CD14-positive monocyte (primary cell): ENCODE measurements around the gene KCTD21. TPM values are rescaled to one million over a fixed set of nuclear protein-coding genes. Genes with fewer than 3 reads are reported as not detected.

Source experiments
- DNase-seq, 3 donors: peaks; one replicate each; pipeline ENCODE4 v3.0.0-alpha.2; 2011 to 2022
- H2AFZ ChIP-seq: 2 replicates; pipeline ENCODE4 v1.6.0; 2012; ENCODE audit warnings: mild to moderate bottlenecking, low read depth, low read length, inconsistent platforms; ENCODE audit not compliant: insufficient read depth, poor library complexity, severe bottlenecking
- H3K27ac ChIP-seq, 2 donors: 1 replicate in 1 of 2; 2 replicates in 1 of 2; pipeline ENCODE4 v1.5.1; 2012 to 2013; ENCODE audit warnings: low read length in 2 of 2, control low read depth in 1 of 2, inconsistent platforms in 1 of 2, low read depth in 1 of 2, mild to moderate bottlenecking in 1 of 2
- H3K27me3 ChIP-seq, 2 donors: one replicate each; pipeline versions ENCODE4 v1.6.0 to v1.6.1; 2011 to 2013; ENCODE audit warnings: low read length in 2 of 2; ENCODE audit not compliant: control insufficient read depth in 2 of 2, insufficient read depth in 2 of 2
- H3K36me3 ChIP-seq, 2 donors: replicated peaks in 1 of 2; 1 replicate in 1 of 2; 2 replicates in 1 of 2; pipeline versions ENCODE4 v1.5.1 to v1.6.1; 2012 to 2013; ENCODE audit warnings: low read length in 2 of 2, control low read depth in 1 of 2, inconsistent platforms in 1 of 2, mild to moderate bottlenecking in 1 of 2; ENCODE audit not compliant: insufficient read depth in 2 of 2, control insufficient read depth in 1 of 2
- H3K4me1 ChIP-seq, 2 donors: 1 replicate in 1 of 2; 2 replicates in 1 of 2; pipeline versions ENCODE4 v1.5.1 to v1.6.1; 2012 to 2013; ENCODE audit warnings: low read length in 2 of 2, control low read depth in 1 of 2, inconsistent platforms in 1 of 2, mild to moderate bottlenecking in 1 of 2, moderate library complexity in 1 of 2; ENCODE audit not compliant: insufficient read depth in 2 of 2, control insufficient read depth in 1 of 2
- H3K4me2 ChIP-seq: replicated peaks from 2 replicates; pipeline ENCODE3; 2012; ENCODE audit warnings: low read length, moderate library complexity, mild to moderate bottlenecking; ENCODE audit not compliant: poor library complexity, severe bottlenecking; ENCODE audit errors: extremely low read depth
- H3K4me3 ChIP-seq, 3 experiments: fragments of 200-600 bp in 1 of 3; sonication (generic) in 1 of 3; replicated peaks in 1 of 3; 1 replicate in 2 of 3; 2 replicates in 1 of 3; pipeline ENCODE4 v1.5.1; 2011 to 2013; ENCODE audit warnings: low read length in 3 of 3, mild to moderate bottlenecking in 3 of 3, control low read depth in 2 of 3, low read depth in 2 of 3, inconsistent platforms in 1 of 3, moderate library complexity in 1 of 3
- H3K79me2 ChIP-seq: 2 replicates; pipeline ENCODE4 v1.6.0; 2012; ENCODE audit warnings: mild to moderate bottlenecking, control low read depth, inconsistent platforms, low read length, moderate library complexity; ENCODE audit not compliant: insufficient read depth
- H3K9ac ChIP-seq: 2 replicates; pipeline ENCODE4 v1.6.0; 2017; ENCODE audit warnings: low read length, mild to moderate bottlenecking; ENCODE audit not compliant: insufficient read depth, poor library complexity, severe bottlenecking
- H3K9me3 ChIP-seq, 2 donors: replicated peaks in 1 of 2; 1 replicate in 1 of 2; 2 replicates in 1 of 2; pipeline versions ENCODE4 v1.5.1 to v1.6.1; 2012 to 2013; ENCODE audit warnings: low read length in 2 of 2, control low read depth in 1 of 2; ENCODE audit not compliant: control insufficient read depth in 1 of 2, insufficient read depth in 1 of 2
- H4K20me1 ChIP-seq: 2 replicates; pipeline ENCODE4 v1.6.0; 2012; ENCODE audit warnings: mild to moderate bottlenecking, low read length, control low read depth, moderate library complexity; ENCODE audit not compliant: insufficient read depth
- H3K27ac Mint-ChIP-seq, 7 donors: one replicate each; pipeline ENCODE4 v1.8.0; 2020; ENCODE audit warnings: mild to moderate bottlenecking in 7 of 7, mixed read lengths in 7 of 7, moderate library complexity in 6 of 7, inconsistent platforms in 2 of 7
- H3K27me3 Mint-ChIP-seq, 3 donors: one replicate each; pipeline ENCODE4 v1.8.0; 2021 to 2022; ENCODE audit warnings: low read depth in 3 of 3, mild to moderate bottlenecking in 3 of 3, mixed read lengths in 3 of 3, moderate library complexity in 3 of 3, inconsistent platforms in 1 of 3
- H3K36me3 Mint-ChIP-seq, 2 donors: one replicate each; pipeline ENCODE4 v1.8.0; 2020; ENCODE audit warnings: mixed read lengths in 2 of 2, inconsistent platforms in 1 of 2, mild to moderate bottlenecking in 1 of 2
- H3K4me1 Mint-ChIP-seq: one replicate; pipeline ENCODE4 v1.8.0; 2020; ENCODE audit warnings: mild to moderate bottlenecking, mixed read lengths
- H3K4me3 Mint-ChIP-seq, 2 donors: one replicate each; pipeline ENCODE4 v1.8.0; 2020; ENCODE audit warnings: mild to moderate bottlenecking in 2 of 2, mixed read lengths in 2 of 2, moderate library complexity in 1 of 2
- H3K9me3 Mint-ChIP-seq, 7 donors: one replicate each; pipeline ENCODE4 v1.8.0; 2020 to 2022; ENCODE audit warnings: mixed read lengths in 7 of 7, mild to moderate bottlenecking in 6 of 7, moderate library complexity in 6 of 7, inconsistent platforms in 2 of 7
- WGBS: methylation state at CpG from one replicate; pipeline ENCODE4 v1.1.5; 2013; ENCODE audit warnings: missing lambda C conversion rate; ENCODE audit not compliant: insufficient coverage; 5-methylcytosine and 5-hydroxymethylcytosine counted together
- intact Hi-C, 2 donors: fragments of 100-400 bp; cut with micrococcal nuclease; formaldehyde crosslinking; loops; one replicate each; pipeline versions ENCODE4 v1.15.0 to v1.15.1; 2023
- polyA plus RNA-seq, 3 donors: library from polyadenylated mRNA; depleted of rRNA in 1 of 3; unstranded in 2 of 3; stranded (reverse) in 1 of 3; fragments of 300-500 nt in 2 of 3; fragments of >200 nt in 1 of 3; fragmentation: Illumina TruSeq in 2 of 3; gene quantifications; 1 replicate in 2 of 3; 2 replicates in 1 of 3; pipeline ENCODE4 v1.2.3, GENCODE V29; 2012 to 2021
- TF ChIP-seq, protein P1 (sequence below): fragments of 200-600 bp; IDR thresholded peaks from one replicate; pipeline ENCODE4 v1.8.0; 2022; ENCODE audit warnings: antibody characterized with exemption, mild to moderate bottlenecking

The KCTD21 gene
- polyA plus RNA-seq, 3 donors, result 3.2 to 9.2 (median 5.2) TPM

DNA sequence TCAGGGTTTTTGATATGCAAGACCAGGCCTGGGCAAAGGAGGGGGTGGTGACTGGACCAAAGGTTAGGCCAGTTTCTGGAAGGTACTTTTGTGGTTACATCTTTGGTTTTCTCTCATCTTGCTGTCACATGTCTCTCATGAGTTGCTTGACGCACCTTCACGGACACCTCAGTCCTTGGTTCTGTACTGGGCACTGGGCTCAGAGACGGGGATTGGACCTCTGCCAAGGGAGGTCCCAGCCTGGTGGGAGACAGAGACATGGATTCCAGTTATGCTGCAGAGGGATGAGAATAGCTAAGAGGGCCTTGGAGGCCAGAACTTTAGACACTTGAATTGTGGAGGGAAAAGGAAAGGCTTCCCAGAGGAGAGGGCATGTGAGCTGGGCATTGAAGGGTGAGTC lies 1.9 kb upstream of the KCTD21 start:
- Mint-ChIP-seq H3K27ac (peak overlapping the region in 3 of 7 donors; percentile 10 to 50 (median 42)), H3K4me1 (peaks cover 57% of the 10 kb centered on the region), H3K4me3 (no peak overlapping the region), H3K27me3 (peaks cover under 1 to 3% (median 2%) of the 10 kb centered on the region in 3 donors), H3K36me3 (peaks cover 33 to 35% of the 10 kb centered on the region in 2 donors), H3K9me3 (peaks cover 0 to 3% (median 0%) of the 10 kb centered on the region in 7 donors)
- Histone ChIP-seq H4K20me1 (peaks cover 8% of the 10 kb centered on the region), H3K79me2 (peaks cover 34% of the 10 kb centered on the region), H3K27ac (no peak overlapping the region), H3K4me3 (no peak overlapping the region), H3K36me3 (peaks cover 3 to 6% of the 10 kb centered on the region in 2 donors), H3K27me3 (no peaks in the 10 kb centered on the region), H3K4me1 (peaks cover 42 to 54% of the 10 kb centered on the region in 2 donors), H3K4me2 (peak overlapping the region; percentile 99), H3K9ac (no peak overlapping the region), H3K9me3 (no peaks in the 10 kb centered on the region), H2AFZ (no peak overlapping the region)
- TF ChIP-seq, protein P1, sequence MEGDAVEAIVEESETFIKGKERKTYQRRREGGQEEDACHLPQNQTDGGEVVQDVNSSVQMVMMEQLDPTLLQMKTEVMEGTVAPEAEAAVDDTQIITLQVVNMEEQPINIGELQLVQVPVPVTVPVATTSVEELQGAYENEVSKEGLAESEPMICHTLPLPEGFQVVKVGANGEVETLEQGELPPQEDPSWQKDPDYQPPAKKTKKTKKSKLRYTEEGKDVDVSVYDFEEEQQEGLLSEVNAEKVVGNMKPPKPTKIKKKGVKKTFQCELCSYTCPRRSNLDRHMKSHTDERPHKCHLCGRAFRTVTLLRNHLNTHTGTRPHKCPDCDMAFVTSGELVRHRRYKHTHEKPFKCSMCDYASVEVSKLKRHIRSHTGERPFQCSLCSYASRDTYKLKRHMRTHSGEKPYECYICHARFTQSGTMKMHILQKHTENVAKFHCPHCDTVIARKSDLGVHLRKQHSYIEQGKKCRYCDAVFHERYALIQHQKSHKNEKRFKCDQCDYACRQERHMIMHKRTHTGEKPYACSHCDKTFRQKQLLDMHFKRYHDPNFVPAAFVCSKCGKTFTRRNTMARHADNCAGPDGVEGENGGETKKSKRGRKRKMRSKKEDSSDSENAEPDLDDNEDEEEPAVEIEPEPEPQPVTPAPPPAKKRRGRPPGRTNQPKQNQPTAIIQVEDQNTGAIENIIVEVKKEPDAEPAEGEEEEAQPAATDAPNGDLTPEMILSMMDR, result no peak
- DNase-seq, result no peak
- 85% methylated on average over 3 of the region's 3 CpGs for WGBS
- intact Hi-C loops, result loop anchor here in 1 of 2 donors (5.0 kb wide), 1 partner anchor 53 kb away; the partner anchor contains the start of gene ALG8

DNA sequence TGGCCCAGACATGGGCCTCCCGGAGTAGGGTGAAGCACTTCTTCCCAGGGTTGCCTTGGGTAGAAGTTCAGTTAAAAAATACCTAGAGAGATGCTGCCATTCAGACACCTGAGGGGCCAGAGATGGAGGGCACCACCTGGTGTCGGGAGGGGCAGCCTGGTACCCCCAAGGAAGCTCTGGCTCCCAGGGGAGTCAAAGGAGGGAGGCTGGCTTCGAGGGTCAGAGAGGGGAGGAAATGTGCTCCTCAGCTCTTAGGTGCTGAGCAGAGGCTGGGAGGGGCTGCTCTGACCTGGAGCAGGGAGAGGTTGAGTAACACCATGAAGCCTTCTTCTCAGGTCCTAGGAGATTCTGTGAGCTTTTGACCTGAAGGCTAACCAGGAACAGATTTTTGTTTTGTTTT lies 1.4 kb upstream of the KCTD21 start:
- Mint-ChIP-seq H3K27me3 (peaks cover 0 to 3% (median 1%) of the 10 kb centered on the region in 3 donors), H3K4me1 (peaks cover 57% of the 10 kb centered on the region), H3K27ac (peak overlapping the region in 6 of 7 donors; percentile 13 to 78 (median 44)), H3K4me3 (peak overlapping the region; percentile 96 to 97), H3K9me3 (peaks cover 0 to 3% (median 0%) of the 10 kb centered on the region in 7 donors), H3K36me3 (peaks cover 31 to 32% of the 10 kb centered on the region in 2 donors)
- Histone ChIP-seq H2AFZ (no peak overlapping the region), H3K27me3 (no peaks in the 10 kb centered on the region), H3K9ac (no peak overlapping the region), H3K9me3 (no peaks in the 10 kb centered on the region), H3K4me3 (peak overlapping the region in 1 of 3 experiments; percentile 96), H4K20me1 (peaks cover 8% of the 10 kb centered on the region), H3K27ac (no peak overlapping the region), H3K4me2 (peak overlapping the region; percentile 99), H3K79me2 (peaks cover 38% of the 10 kb centered on the region), H3K4me1 (peaks cover 42 to 54% of the 10 kb centered on the region in 2 donors), H3K36me3 (peaks cover 5 to 6% of the 10 kb centered on the region in 2 donors)
- WGBS, result 61% methylated on average over 2 of the region's 3 CpGs
- TF ChIP-seq, protein P1, result no peak
- intact Hi-C loops, result loop anchor here (5.0 kb wide), 1 partner anchor 53 kb away; the partner anchor contains the start of gene ALG8 (in 2 of the 2)
- DNase-seq, result no peak
